ENCODE data around the gene RNU4-1.

GRCh38 chr12:120264086-120264903 is 28.7 kb downstream of the RNU4-1 start:
- no peak for TF ChIP-seq EZH2 (IDR thresholded peaks at IDR 0.05; ENCODE audit: borderline replicate concordance, low read length)
- TF ChIP-seq CTCF (IDR thresholded peaks at IDR 0.05; ENCODE audit: low read length), result no peak
